HepG2 (cell line): Measurements from ENCODE around the gene SPSB1. TPM values are rescaled to one million over a fixed set of nuclear protein-coding genes. Genes with fewer than 3 reads are reported as not detected.

Experiments used
- ATAC-seq: fragments of 200-7000 bp; cut with Tn5 transposase; 3 replicates; pipeline ENCODE4 v1.9.1; 2020; ENCODE audit warnings: mild to moderate bottlenecking, moderate library complexity
- BruUV-seq: library from RNA; stranded (reverse); fragments of 400-500 nt; replicated peaks from 2 replicates; lab custom pipeline; 2021; lab: Mats Ljungman, UMichigan
- CTCF ChIA-PET: fragments of 300-600 bp; formaldehyde crosslinking; extraction: SDS; loops from one replicate; lab custom pipeline; 2021; ENCODE audit warnings: low total read pairs, inconsistent platforms, low intra/inter-chr PET ratio; lab: Yijun Ruan, JAX
- POLR2A ChIA-PET: fragments of 350-600 bp; sonication (Branson Sonifier 250); formaldehyde crosslinking; loops from one replicate; lab custom pipeline; 2020; ENCODE audit warnings: antibody characterized with exemption, inconsistent platforms; lab: Yijun Ruan, JAX
- DNase-seq: peaks from one replicate; pipeline ENCODE4 v3.0.0-alpha.2; 2015; ENCODE audit warnings: low spot score
- FAIRE-seq: peaks from 3 replicates; lab custom pipeline; 2011; peaks lifted over from hg19 to GRCh38; lab: Jason Lieb, UNC
- H2AFZ ChIP-seq: one replicate; pipeline ENCODE4 v1.6.1; 2011; ENCODE audit warnings: low read length, inconsistent platforms
- H3K27ac ChIP-seq: fragments of 300-600 bp; 3 replicates; pipeline ENCODE4 v1.8.0; 2011; ENCODE audit warnings: mixed run types, mild to moderate bottlenecking, mixed read lengths, low read length, inconsistent platforms; ENCODE audit not compliant: insufficient read depth; ENCODE audit errors: extremely low read length
- H3K27me3 ChIP-seq, 2 experiments: fragments of 200-600 bp in 1 of 2; 2 replicates in 1 of 2; 3 replicates in 1 of 2; pipeline versions ENCODE4 v1.6.0 to v1.8.0; 2011; ENCODE audit warnings: low read length in 2 of 2, mild to moderate bottlenecking in 2 of 2, moderate library complexity in 2 of 2, inconsistent platforms in 1 of 2; ENCODE audit not compliant: insufficient read depth in 2 of 2, control insufficient read depth in 1 of 2
- H3K36me3 ChIP-seq, 2 experiments: fragments of 200-600 bp in 1 of 2; replicated peaks in 1 of 2; 2 replicates in 1 of 2; 3 replicates in 1 of 2; pipeline versions ENCODE4 v1.5.1 to v1.8.0; 2011; ENCODE audit warnings: low read length in 2 of 2, inconsistent platforms in 1 of 2; ENCODE audit not compliant: insufficient read depth in 2 of 2, control insufficient read depth in 1 of 2
- H3K4me1 ChIP-seq: 2 replicates; pipeline ENCODE4 v1.5.1; 2012; ENCODE audit warnings: low read length, inconsistent platforms; ENCODE audit not compliant: insufficient read depth
- H3K4me2 ChIP-seq: 2 replicates; pipeline ENCODE4 v1.6.0; 2011; ENCODE audit warnings: low read depth, low read length, inconsistent platforms
- H3K4me3 ChIP-seq, 3 experiments: fragments of 200-600 bp in 1 of 3; sonication (generic), shearing (Covaris generic) in 1 of 3; replicated peaks in 1 of 3; 2 replicates each; pipeline ENCODE4 v1.5.1; 2011 to 2016; ENCODE audit warnings: low read length in 3 of 3, inconsistent platforms in 2 of 3, low read depth in 2 of 3, mild to moderate bottlenecking in 2 of 3, control low read depth in 1 of 3, mixed read lengths in 1 of 3; ENCODE audit not compliant: insufficient read depth in 1 of 3
- H3K79me2 ChIP-seq: one replicate; pipeline ENCODE4 v1.6.1; 2011; ENCODE audit warnings: low read length, inconsistent platforms; ENCODE audit not compliant: insufficient read depth
- H3K9ac ChIP-seq: 2 replicates; pipeline ENCODE4 v1.6.0; 2011; ENCODE audit warnings: mild to moderate bottlenecking, low read depth, low read length, inconsistent platforms; ENCODE audit not compliant: insufficient read depth
- H3K9me3 ChIP-seq: 2 replicates; pipeline ENCODE4 v1.5.1; 2012; ENCODE audit warnings: mild to moderate bottlenecking, low read length
- H4K20me1 ChIP-seq: 2 replicates; pipeline ENCODE4 v1.6.0; 2011; ENCODE audit warnings: inconsistent platforms, mild to moderate bottlenecking, low read length, moderate library complexity; ENCODE audit not compliant: insufficient read depth
- CCAR2 ChIP-seq: fragments of 200-400 bp; formaldehyde crosslinking; optimal IDR thresholded peaks from 2 replicates; pipeline ENCODE3; 2018; ENCODE audit warnings: low read depth, mild to moderate bottlenecking, low read length, moderate library complexity
- CHCHD3 ChIP-seq: sonication (generic); formaldehyde crosslinking; IDR thresholded peaks from 2 replicates; pipeline ENCODE4 v1.8.0; 2022; ENCODE audit warnings: mild to moderate bottlenecking, missing genetic modification reagents, moderate library complexity
- DDIT3 ChIP-seq: sonication (generic); formaldehyde crosslinking; IDR thresholded peaks from 2 replicates; pipeline ENCODE4 v1.4.0; 2020; ENCODE audit warnings: mild to moderate bottlenecking, missing genetic modification reagents
- HINFP ChIP-seq: sonication (generic); formaldehyde crosslinking; IDR thresholded peaks from 2 replicates; pipeline ENCODE4 v1.4.0; 2020; ENCODE audit warnings: low read depth, mild to moderate bottlenecking, missing genetic modification reagents
- HOXA7 ChIP-seq: sonication (generic); formaldehyde crosslinking; IDR thresholded peaks from 2 replicates; pipeline ENCODE4 v1.8.1; 2022; ENCODE audit warnings: mild to moderate bottlenecking, missing genetic modification reagents, moderate library complexity
- NBN ChIP-seq: fragments of 450-650 bp; conservative IDR thresholded peaks from 2 replicates; pipeline ENCODE4 v1.6.1; 2017
- NCOA1 ChIP-seq: sonication (generic); formaldehyde crosslinking; IDR thresholded peaks from 2 replicates; pipeline ENCODE4 v1.9.0; 2021; ENCODE audit warnings: missing genetic modification reagents
- PHF20 ChIP-seq: sonication (generic); formaldehyde crosslinking; IDR thresholded peaks from 2 replicates; pipeline ENCODE4 v1.5.0; 2020; ENCODE audit warnings: mild to moderate bottlenecking, missing genetic modification reagents
- RNF219 ChIP-seq: sonication (generic); formaldehyde crosslinking; IDR thresholded peaks from 2 replicates; pipeline ENCODE4 v1.5.0; 2020; ENCODE audit warnings: mild to moderate bottlenecking, missing genetic modification reagents
- TCF7 ChIP-seq: sonication (generic); IDR thresholded peaks from 2 replicates; pipeline ENCODE4 v1.6.1; 2016; ENCODE audit warnings: antibody characterized with exemption, low read depth
- ZNF207 ChIP-seq: fragments of 450-650 bp; IDR thresholded peaks from 2 replicates; pipeline ENCODE4 v1.6.1; 2016; ENCODE audit warnings: antibody characterized with exemption, borderline replicate concordance
- ZNF292 ChIP-seq: sonication (generic); formaldehyde crosslinking; IDR thresholded peaks from 2 replicates; pipeline ENCODE4 v1.8.1; 2022; ENCODE audit warnings: mild to moderate bottlenecking, low read depth, missing genetic modification reagents, borderline replicate concordance
- ZNF790 ChIP-seq: sonication (generic); formaldehyde crosslinking; IDR thresholded peaks from 2 replicates; pipeline ENCODE4 v1.8.0; 2022; ENCODE audit warnings: missing genetic modification reagents, mild to moderate bottlenecking, borderline replicate concordance
- ZNF878 ChIP-seq: sonication (generic); formaldehyde crosslinking; IDR thresholded peaks from 2 replicates; pipeline ENCODE4 v1.8.1; 2023; ENCODE audit warnings: mild to moderate bottlenecking, missing genetic modification reagents, moderate library complexity
- ZSCAN20 ChIP-seq: sonication (generic); formaldehyde crosslinking; IDR thresholded peaks from 2 replicates; pipeline ENCODE4 v1.4.0; 2020; ENCODE audit warnings: missing genetic modification reagents, mild to moderate bottlenecking, borderline replicate concordance
- ZSCAN22 ChIP-seq: sonication (generic); formaldehyde crosslinking; IDR thresholded peaks from 2 replicates; pipeline ENCODE4 v1.4.0; 2020; ENCODE audit warnings: mild to moderate bottlenecking, missing genetic modification reagents
- ZSCAN30 ChIP-seq: sonication (generic); formaldehyde crosslinking; IDR thresholded peaks from 2 replicates; pipeline ENCODE4 v1.5.0; 2020; ENCODE audit warnings: mild to moderate bottlenecking, missing genetic modification reagents
- WGBS: methylation state at CpG from one replicate; pipeline ENCODE4 v1.1.6; 2017; ENCODE audit warnings: low lambda C conversion rate; 5-methylcytosine and 5-hydroxymethylcytosine counted together
- in situ Hi-C: cut with HindIII; loops from 2 replicates; pipeline ENCODE4 v1.10.0; 2017; ENCODE audit warnings: low pct_unique_long_range_greater_than_20kb; ENCODE audit not compliant: extremely low pct_ligation_motif_present
- intact Hi-C: fragments of 100-400 bp; cut with micrococcal nuclease; formaldehyde crosslinking; loops from one replicate; pipeline ENCODE4 v1.10.0; 2022; ENCODE audit not compliant: unreplicated experiment
- polyA plus RNA-seq, 8 experiments: library from polyadenylated mRNA; depleted of rRNA in 3 of 8; stranded (reverse) in 7 of 8; unstranded in 1 of 8; fragments of >200 nt; fragmentation: Illumina TruSeq in 4 of 8; extraction: Trizol in 4 of 8; gene quantifications; 2 replicates each; pipeline versions ENCODE4 v1.2.1 to v1.2.3, GENCODE V29; 2011 to 2016; ENCODE audit warnings: low read depth in 4 of 8, missing spikeins in 1 of 8, mixed read lengths in 1 of 8; ENCODE audit not compliant: insufficient read depth in 1 of 8
- total RNA-seq, 5 experiments: library from RNA; depleted of rRNA; stranded (reverse); fragments of >200 nt; fragmentation: Illumina TruSeq; extraction: Trizol; gene quantifications; 2 replicates each; pipeline ENCODE4 v1.2.3, GENCODE V29; 2016; ENCODE audit warnings: low read depth in 1 of 5

The SPSB1 gene
- total and polyA plus RNA-seq, 2 of the 13 experiments (the other 11 are each of a cell fraction or from before 2014, with no cell fraction given): 5.0 to 8.0 TPM

- Histone ChIP-seq H4K20me1 (no peaks in the 10 kb centered on the region), H3K4me1 (peaks cover 27% of the 10 kb centered on the region), H3K79me2 (no peaks in the 10 kb centered on the region), H3K36me3 (no peaks in the 10 kb centered on the region), H2AFZ (no peak overlapping the region), H3K4me2 (no peak overlapping the region), H3K27ac (no peak overlapping the region), H3K9me3 (no peaks in the 10 kb centered on the region), H3K27me3 (peaks cover 3 to 22% of the 10 kb centered on the region in 2 experiments; a peak in 3 of 5 replicates), H3K4me3 (no peak overlapping the region), H3K9ac (no peak overlapping the region)
- TF ChIP-seq ZSCAN22 (CRISPR knock-in tag) (no peak), DDIT3 (CRISPR knock-in tag) (no peak), TCF7 (no peak), ZNF878 (CRISPR knock-in tag) (no peak), ZSCAN20 (CRISPR knock-in tag) (no peak), CHCHD3 (no peak), CCAR2 (no peak), HINFP (CRISPR knock-in tag) (no peak), NCOA1 (CRISPR knock-in tag) (no peak), ZNF790 (CRISPR knock-in tag) (no peak), PHF20 (CRISPR knock-in tag) (no peak), NBN (no peak), ZNF207 (no peak), ZNF292 (CRISPR knock-in tag) (no peak), HOXA7 (CRISPR knock-in tag) (no peak), RNF219 (CRISPR knock-in tag) (no peak), ZSCAN30 (no peak)
- DNase-seq (no peak), ATAC-seq (no peak), FAIRE-seq (no peak)
- ChIA-PET CTCF (no interaction called here), POLR2A (no interaction called here)
- in situ Hi-C loops (no loop called here), intact Hi-C loops (no loop called here)
- WGBS: 35% methylated on average over 4 of the region's 9 CpGs
- no TSS peak for BruUV-seq
Measured at GRCh38 chr1:9417695-9418094, 125.0 kb downstream of the SPSB1 start.
